ENCODE measurements around the gene AP4B1. TPM values are rescaled to one million over a fixed set of nuclear protein-coding genes. Genes with fewer than 3 reads are reported as not detected.

AP4B1 gene
- total RNA-seq, 6 donors from 2014 or later: 6.2 to 29.3 (median 14.0) TPM

DNA sequence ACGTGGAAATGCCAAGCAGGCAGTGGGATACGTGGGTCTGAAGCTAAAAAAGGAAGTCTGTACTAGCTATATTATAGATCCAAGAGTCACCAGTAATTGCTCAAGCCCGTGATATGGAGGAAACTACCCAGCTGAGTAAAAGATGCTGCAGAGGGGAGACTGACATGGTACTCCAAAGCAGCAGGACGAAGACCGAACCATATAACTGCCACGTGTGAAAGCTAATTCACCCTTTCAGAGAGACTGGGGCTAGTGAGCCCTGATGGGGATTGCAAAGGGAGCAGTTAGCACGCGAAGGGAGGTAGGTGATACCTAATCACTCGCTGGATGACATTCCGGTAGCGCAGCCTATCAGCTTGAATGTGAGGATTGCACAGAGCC is 316 bp downstream of the AP4B1 start:
- peaks cover 0 to 39% (median 8%) of the 10 kb centered on the region in 4 donors for H3K36me3 ChIP-seq
- H3K4me3 ChIP-seq: peak overlapping the region; percentile 59 to 92 (median 80)
- no peaks in the 10 kb centered on the region for H3K9me3 ChIP-seq
- DNase-seq: no peak
- H3K27me3 ChIP-seq: no peaks in the 10 kb centered on the region
- TF ChIP-seq EP300 (IDR thresholded peaks at IDR 0.05) (no peak), POLR2AphosphoS5 (IDR thresholded peaks at IDR 0.05) (no peak), POLR2A (IDR thresholded peaks at IDR 0.05) (no peak)
- TF ChIP-seq, protein P1, sequence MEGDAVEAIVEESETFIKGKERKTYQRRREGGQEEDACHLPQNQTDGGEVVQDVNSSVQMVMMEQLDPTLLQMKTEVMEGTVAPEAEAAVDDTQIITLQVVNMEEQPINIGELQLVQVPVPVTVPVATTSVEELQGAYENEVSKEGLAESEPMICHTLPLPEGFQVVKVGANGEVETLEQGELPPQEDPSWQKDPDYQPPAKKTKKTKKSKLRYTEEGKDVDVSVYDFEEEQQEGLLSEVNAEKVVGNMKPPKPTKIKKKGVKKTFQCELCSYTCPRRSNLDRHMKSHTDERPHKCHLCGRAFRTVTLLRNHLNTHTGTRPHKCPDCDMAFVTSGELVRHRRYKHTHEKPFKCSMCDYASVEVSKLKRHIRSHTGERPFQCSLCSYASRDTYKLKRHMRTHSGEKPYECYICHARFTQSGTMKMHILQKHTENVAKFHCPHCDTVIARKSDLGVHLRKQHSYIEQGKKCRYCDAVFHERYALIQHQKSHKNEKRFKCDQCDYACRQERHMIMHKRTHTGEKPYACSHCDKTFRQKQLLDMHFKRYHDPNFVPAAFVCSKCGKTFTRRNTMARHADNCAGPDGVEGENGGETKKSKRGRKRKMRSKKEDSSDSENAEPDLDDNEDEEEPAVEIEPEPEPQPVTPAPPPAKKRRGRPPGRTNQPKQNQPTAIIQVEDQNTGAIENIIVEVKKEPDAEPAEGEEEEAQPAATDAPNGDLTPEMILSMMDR (IDR thresholded peaks at IDR 0.05): no peak
- 0 to 1% methylated on average over 11 of the region's 11 CpGs for WGBS, 2 donors
- peak in 1 of 2 donors; percentile 2 for ATAC-seq (ENCODE audit: low FRiP score in 2 of 2)
- H3K4me1 ChIP-seq: peaks cover 18 to 37% (median 21%) of the 10 kb centered on the region in 4 donors
- peak overlapping the region; percentile 89 to 93 (median 92) for H3K27ac ChIP-seq

GRCh38 chr1:113903501-113904292 is 902 bp downstream of the AP4B1 start:
- no peaks in the 10 kb centered on the region for H3K9me3 ChIP-seq
- H3K4me1 ChIP-seq: peaks cover 18 to 37% (median 24%) of the 10 kb centered on the region in 4 donors
- H3K36me3 ChIP-seq: peaks cover 0 to 42% (median 7%) of the 10 kb centered on the region in 4 donors
- peak overlapping the region; percentile 59 to 92 (median 80) for H3K4me3 ChIP-seq
- no peak for ATAC-seq (ENCODE audit: low FRiP score in 2 of 2)
- no peak for DNase-seq
- no peaks in the 10 kb centered on the region for H3K27me3 ChIP-seq
- 12 to 13% methylated on average over 7 of the region's 7 CpGs for WGBS, 2 donors
- TF ChIP-seq POLR2A (IDR thresholded peaks at IDR 0.05) (no peak), POLR2AphosphoS5 (IDR thresholded peaks at IDR 0.05) (no peak), EP300 (IDR thresholded peaks at IDR 0.05) (no peak)
- TF ChIP-seq, protein P1 (IDR thresholded peaks at IDR 0.05): no peak
- H3K27ac ChIP-seq: peak overlapping the region; percentile 89 to 93 (median 92)

GRCh38 chr1:113901191-113901590 is 3.4 kb downstream of the AP4B1 start:
- ATAC-seq (ENCODE audit: low FRiP score in 2 of 2) (no peak), DNase-seq (no peak)
- TF ChIP-seq, protein P1 (IDR thresholded peaks at IDR 0.05): no peak
- TF ChIP-seq POLR2AphosphoS5 (IDR thresholded peaks at IDR 0.05) (no peak), POLR2A (IDR thresholded peaks at IDR 0.05) (no peak), EP300 (IDR thresholded peaks at IDR 0.05) (no peak)
- H3K9me3 ChIP-seq: no peaks in the 10 kb centered on the region
- H3K4me3 ChIP-seq: no peak overlapping the region
- WGBS, 2 donors: 44 to 77% methylated on average over 3 of the region's 3 CpGs
- H3K27ac ChIP-seq: peak overlapping the region in 1 of 4 donors; percentile 27
- peaks cover 0 to 56% (median 21%) of the 10 kb centered on the region in 4 donors for H3K36me3 ChIP-seq
- no peaks in the 10 kb centered on the region for H3K27me3 ChIP-seq
- H3K4me1 ChIP-seq: peaks cover 16 to 32% (median 24%) of the 10 kb centered on the region in 4 donors

DNA sequence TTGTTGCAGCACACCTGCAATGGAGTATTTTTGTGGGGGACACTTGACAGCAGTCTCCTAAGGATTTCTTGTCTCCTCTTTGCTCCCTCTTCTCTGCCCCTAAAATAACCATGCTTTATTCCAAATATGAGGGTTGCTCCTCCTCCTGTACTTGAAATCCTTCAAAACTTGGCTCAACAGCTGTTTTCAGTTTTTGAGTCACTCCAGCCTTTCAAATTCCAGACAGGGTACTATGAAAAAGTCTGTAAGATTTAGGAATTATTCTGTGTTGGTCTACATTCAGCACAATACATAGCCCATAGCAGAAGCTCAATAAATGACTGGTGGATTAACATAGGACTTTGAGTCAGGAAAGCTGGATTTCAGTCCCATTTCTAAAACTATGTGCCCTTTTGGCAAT is 5.5 kb downstream of the AP4B1 start:
- Histone ChIP-seq H3K27ac (peak overlapping the region in 1 of 4 donors; percentile 0), H3K36me3 (peaks cover 3 to 76% (median 32%) of the 10 kb centered on the region in 4 donors), H3K4me3 (no peak overlapping the region), H3K9me3 (no peaks in the 10 kb centered on the region), H3K27me3 (no peaks in the 10 kb centered on the region), H3K4me1 (peaks cover 12 to 23% (median 19%) of the 10 kb centered on the region in 4 donors)
- DNase-seq (no peak), ATAC-seq (ENCODE audit: low FRiP score in 2 of 2) (no peak)
- TF ChIP-seq EP300 (IDR thresholded peaks at IDR 0.05): no peak
- TF ChIP-seq POLR2AphosphoS5 (IDR thresholded peaks at IDR 0.05): no peak
- no peak for TF ChIP-seq POLR2A (IDR thresholded peaks at IDR 0.05)
- TF ChIP-seq, protein P1 (IDR thresholded peaks at IDR 0.05): no peak
